Peyer's patch (tissue), 4 donors: ENCODE results near the gene DMD. TPM values are rescaled to one million over a fixed set of nuclear protein-coding genes. Genes with fewer than 3 reads are reported as not detected.

Experiments
- DNase-seq, 3 donors: peaks; one replicate each; pipeline ENCODE4 v3.0.0-alpha.2; 2017 to 2019
- H3K27ac ChIP-seq, 4 donors: fragments of 200-600 bp; sonication (generic); one replicate each; pipeline ENCODE4 v1.5.1; 2016 to 2019
- H3K27me3 ChIP-seq, 2 donors: fragments of 200-600 bp; sonication (generic); one replicate each; pipeline ENCODE4 v1.5.1; 2019
- H3K36me3 ChIP-seq, 3 donors: fragments of 200-600 bp; sonication (generic); one replicate each; pipeline ENCODE4 v1.5.1; 2016 to 2019
- H3K4me1 ChIP-seq, 4 donors: fragments of 200-600 bp; sonication (generic); one replicate each; pipeline ENCODE4 v1.5.1; 2016 to 2019
- H3K4me3 ChIP-seq, 4 donors: fragments of 200-600 bp; sonication (generic); 1 replicate in 3 of 4; 2 replicates in 1 of 4; pipeline ENCODE4 v1.5.1; 2016 to 2019; ENCODE audit warnings: mild to moderate bottlenecking in 1 of 4
- H3K9me3 ChIP-seq, 4 donors: fragments of 200-600 bp; sonication (generic); one replicate each; pipeline ENCODE4 v1.5.1; 2016 to 2019; ENCODE audit warnings: mild to moderate bottlenecking in 1 of 4
- CTCF ChIP-seq, 6 experiments: fragments of 450-650 bp in 4 of 6; fragments of 200-600 bp in 2 of 6; sonication (generic) in 1 of 6; IDR thresholded peaks; one replicate each; pipeline ENCODE4 v1.5.1; 2017 to 2019; ENCODE audit warnings: antibody characterized with exemption in 6 of 6, mild to moderate bottlenecking in 3 of 6, moderate library complexity in 1 of 6
- POLR2A ChIP-seq, 2 donors: fragments of 450-650 bp; IDR thresholded peaks; one replicate each; pipeline ENCODE4 v1.5.1; 2017; ENCODE audit warnings: antibody characterized with exemption in 2 of 2, mild to moderate bottlenecking in 2 of 2, moderate library complexity in 2 of 2
- total RNA-seq, 4 donors: library from RNA; depleted of rRNA; stranded (reverse); fragments of >200 nt; gene quantifications; one replicate each; pipeline ENCODE4 v1.1.0, GENCODE V29; 2016

DMD gene
- total RNA-seq, 4 donors from 2014 or later, result 15.8 to 109 (median 19.1) TPM

- H3K4me3 ChIP-seq, result no peak overlapping the region
- TF ChIP-seq CTCF (IDR thresholded peaks at IDR 0.05) (no peak), POLR2A (IDR thresholded peaks at IDR 0.05) (no peak)
- no peak for DNase-seq
- no peaks in the 10 kb centered on the region for H3K4me1 ChIP-seq
- no peaks in the 10 kb centered on the region for H3K27me3 ChIP-seq
- no peaks in the 10 kb centered on the region for H3K36me3 ChIP-seq
- H3K27ac ChIP-seq, result no peak overlapping the region
- no peaks in the 10 kb centered on the region for H3K9me3 ChIP-seq
These were observed 1860.6 kb downstream of the DMD start for GRCh38 chrX:31350808-31351074.

- Histone ChIP-seq H3K36me3 (no peaks in the 10 kb centered on the region), H3K27ac (no peak overlapping the region), H3K4me1 (no peaks in the 10 kb centered on the region), H3K9me3 (no peaks in the 10 kb centered on the region), H3K27me3 (no peaks in the 10 kb centered on the region), H3K4me3 (no peak overlapping the region)
- TF ChIP-seq CTCF (IDR thresholded peaks at IDR 0.05), result no peak
- TF ChIP-seq POLR2A (IDR thresholded peaks at IDR 0.05), result no peak
- DNase-seq, result no peak
These were observed 1861.8 kb downstream of the DMD start for GRCh38 chrX:31349515-31349914.

- H3K27ac ChIP-seq, result no peak overlapping the region
- no peak overlapping the region for H3K4me3 ChIP-seq
- no peak for DNase-seq
- H3K27me3 ChIP-seq, result no peaks in the 10 kb centered on the region
- H3K4me1 ChIP-seq, result no peaks in the 10 kb centered on the region
- no peaks in the 10 kb centered on the region for H3K9me3 ChIP-seq
- no peak for TF ChIP-seq CTCF (IDR thresholded peaks at IDR 0.05)
- no peak for TF ChIP-seq POLR2A (IDR thresholded peaks at IDR 0.05)
- no peaks in the 10 kb centered on the region for H3K36me3 ChIP-seq
These were observed 1870.8 kb downstream of the DMD start for GRCh38 chrX:31340587-31340986.

GRCh38 chrX:31338991-31339350, 1872.4 kb downstream of the DMD start:
- no peaks in the 10 kb centered on the region for H3K27me3 ChIP-seq
- TF ChIP-seq POLR2A (IDR thresholded peaks at IDR 0.05) (no peak), CTCF (IDR thresholded peaks at IDR 0.05) (no peak)
- no peak for DNase-seq

GRCh38 chrX:31337332-31337731, 1874.0 kb downstream of the DMD start:
- H3K27me3 ChIP-seq, result no peaks in the 10 kb centered on the region
- H3K9me3 ChIP-seq, result no peaks in the 10 kb centered on the region
- no peaks in the 10 kb centered on the region for H3K4me1 ChIP-seq
- H3K36me3 ChIP-seq, result no peaks in the 10 kb centered on the region
- H3K4me3 ChIP-seq, result no peak overlapping the region
- TF ChIP-seq CTCF (IDR thresholded peaks at IDR 0.05) (no peak), POLR2A (IDR thresholded peaks at IDR 0.05) (no peak)
- no peak for DNase-seq
- H3K27ac ChIP-seq, result no peak overlapping the region

More at GRCh38 chrX:31338991-31339350, 1872.4 kb downstream of the DMD start:
- no peaks in the 10 kb centered on the region for H3K4me1 ChIP-seq
- H3K36me3 ChIP-seq, result no peaks in the 10 kb centered on the region
- H3K4me3 ChIP-seq, result no peak overlapping the region
- H3K9me3 ChIP-seq, result no peaks in the 10 kb centered on the region
- H3K27ac ChIP-seq, result no peak overlapping the region

GRCh38 chrX:31336419-31336818, 1874.9 kb downstream of the DMD start:
- no peaks in the 10 kb centered on the region for H3K36me3 ChIP-seq
- TF ChIP-seq CTCF (IDR thresholded peaks at IDR 0.05), result no peak
- no peak for TF ChIP-seq POLR2A (IDR thresholded peaks at IDR 0.05)
- H3K4me3 ChIP-seq, result no peak overlapping the region
- no peak overlapping the region for H3K27ac ChIP-seq
- H3K27me3 ChIP-seq, result no peaks in the 10 kb centered on the region
- no peaks in the 10 kb centered on the region for H3K4me1 ChIP-seq
- H3K9me3 ChIP-seq, result no peaks in the 10 kb centered on the region
- DNase-seq, result no peak
